Keratinocyte (primary cell): ENCODE data around the gene SLC39A10. TPM values are rescaled to one million over a fixed set of nuclear protein-coding genes. Genes with fewer than 3 reads are reported as not detected.

Source experiments
- DNase-seq: peaks from one replicate; pipeline ENCODE4 v3.0.0-alpha.2; 2011; ENCODE audit warnings: low read depth, missing footprints, low spot score
- FAIRE-seq: peaks from 2 replicates; lab custom pipeline; 2011; peaks lifted over from hg19 to GRCh38; lab: Jason Lieb, UNC
- H2AFZ ChIP-seq: 2 replicates; pipeline ENCODE4 v1.6.0; 2012; ENCODE audit warnings: low read length, control low read depth, inconsistent platforms; ENCODE audit not compliant: control insufficient read depth
- H3K27ac ChIP-seq: 2 replicates; pipeline ENCODE4 v1.5.1; 2011; ENCODE audit warnings: low read length; ENCODE audit not compliant: control insufficient read depth, insufficient read depth
- H3K27me3 ChIP-seq: 3 replicates; pipeline ENCODE4 v1.6.0; 2011; ENCODE audit warnings: low read length; ENCODE audit not compliant: control insufficient read depth, insufficient read depth; ENCODE audit errors: extremely low read depth
- H3K36me3 ChIP-seq, 2 experiments: 2 replicates in 1 of 2; 3 replicates in 1 of 2; pipeline ENCODE4 v1.5.1; 2011; ENCODE audit warnings: low read length in 2 of 2, mild to moderate bottlenecking in 1 of 2; ENCODE audit not compliant: control insufficient read depth in 2 of 2, insufficient read depth in 2 of 2; ENCODE audit errors: extremely low read depth in 1 of 2
- H3K4me1 ChIP-seq: 3 replicates; pipeline ENCODE4 v1.5.1; 2011; ENCODE audit warnings: low read length; ENCODE audit not compliant: control insufficient read depth, insufficient read depth; ENCODE audit errors: extremely low read depth
- H3K4me2 ChIP-seq: 3 replicates; pipeline ENCODE4 v1.6.0; 2011; ENCODE audit warnings: low read depth, low read length; ENCODE audit not compliant: control insufficient read depth, insufficient read depth; ENCODE audit errors: extremely low read depth
- H3K4me3 ChIP-seq, 3 experiments: fragments of 200-600 bp in 1 of 3; sonication (generic) in 1 of 3; 2 replicates in 2 of 3; 3 replicates in 1 of 3; pipeline ENCODE4 v1.5.1; 2011 to 2016; ENCODE audit warnings: low read length in 3 of 3, mild to moderate bottlenecking in 3 of 3, control low read depth in 2 of 3, inconsistent platforms in 1 of 3, low read depth in 1 of 3, mixed read lengths in 1 of 3, mixed run types in 1 of 3, moderate library complexity in 1 of 3; ENCODE audit not compliant: control insufficient read depth in 2 of 3, insufficient read depth in 2 of 3; ENCODE audit errors: extremely low read depth in 1 of 3
- H3K79me2 ChIP-seq: 2 replicates; pipeline ENCODE4 v1.6.0; 2012; ENCODE audit warnings: low read length; ENCODE audit not compliant: control insufficient read depth, insufficient read depth
- H3K9ac ChIP-seq: 3 replicates; pipeline ENCODE4 v1.6.0; 2011; ENCODE audit warnings: low read length; ENCODE audit not compliant: control insufficient read depth, insufficient read depth; ENCODE audit errors: extremely low read depth
- H3K9me1 ChIP-seq: 3 replicates; pipeline ENCODE4 v1.6.0; 2011; ENCODE audit warnings: low read length; ENCODE audit not compliant: control insufficient read depth, insufficient read depth; ENCODE audit errors: extremely low read depth
- H3K9me3 ChIP-seq: 2 replicates; pipeline ENCODE4 v1.5.1; 2012; ENCODE audit warnings: low read depth, low read length; ENCODE audit not compliant: control insufficient read depth
- H4K20me1 ChIP-seq: 3 replicates; pipeline ENCODE4 v1.6.0; 2011; ENCODE audit warnings: low read length; ENCODE audit not compliant: control insufficient read depth, insufficient read depth; ENCODE audit errors: extremely low read depth
- CTCF ChIP-seq, 3 experiments: IDR thresholded peaks in 1 of 3; conservative IDR thresholded peaks in 1 of 3; optimal IDR thresholded peaks in 1 of 3; 2 replicates in 2 of 3; 3 replicates in 1 of 3; pipeline versions ENCODE3 to v1.5.1; 2011; ENCODE audit warnings: low read length in 3 of 3, mild to moderate bottlenecking in 3 of 3, moderate library complexity in 2 of 3, control low read depth in 1 of 3, inconsistent platforms in 1 of 3; ENCODE audit not compliant: insufficient read depth in 2 of 3; ENCODE audit errors: extremely low read depth in 1 of 3
- EZH2 ChIP-seq: IDR thresholded peaks from one replicate; pipeline ENCODE4 v1.6.1; 2012; ENCODE audit warnings: inconsistent platforms, mild to moderate bottlenecking, low read length, moderate library complexity
- dilution Hi-C: fragments of 300-500 bp; cut with MboI; formaldehyde crosslinking; loops from one replicate; pipeline ENCODE4 v1.7.0; 2020; ENCODE audit warnings: low sequenced_read_pairs; ENCODE audit not compliant: extremely low pct_ligation_motif_present
- polyA plus RNA-seq, 5 experiments: library from polyadenylated mRNA; depleted of rRNA in 3 of 5; stranded (reverse) in 3 of 5; stranded (forward) in 1 of 5; unstranded in 1 of 5; fragments of >200 nt; gene quantifications; 1 replicate in 1 of 5; 2 replicates in 3 of 5; 3 replicates in 1 of 5; pipeline versions ENCODE4 v1.2.1 to v1.2.3, GENCODE V29; 2011 to 2012; ENCODE audit warnings: missing spikeins in 2 of 5, low read depth in 1 of 5, low replicate concordance in 1 of 5

The SLC39A10 gene
- polyA plus RNA-seq, 1 donor (not counting 4 experiments of a cell fraction or from before 2014, with no cell fraction given), result 19.4 TPM

- Histone ChIP-seq H3K27me3 (no peaks in the 10 kb centered on the region), H3K4me3 (no peak overlapping the region), H3K4me2 (no peak overlapping the region), H3K9me3 (no peaks in the 10 kb centered on the region), H3K79me2 (no peaks in the 10 kb centered on the region), H2AFZ (no peak overlapping the region), H3K9ac (no peak overlapping the region), H3K36me3 (peaks cover 0 to 2% of the 10 kb centered on the region in 2 experiments), H4K20me1 (no peaks in the 10 kb centered on the region), H3K27ac (no peak overlapping the region), H3K9me1 (no peaks in the 10 kb centered on the region), H3K4me1 (no peaks in the 10 kb centered on the region)
- FAIRE-seq (no peak), DNase-seq (no peak)
- dilution Hi-C loops, result no loop called here
- TF ChIP-seq EZH2 (no peak), CTCF (optimal IDR thresholded peaks at IDR 0.05 in 1 of 3, IDR thresholded peaks at IDR 0.05 in 1 of 3, conservative IDR thresholded peaks at IDR 0.05 in 1 of 3; ENCODE audit: extremely low read depth in 1 of 3, insufficient read depth in 2 of 3, low read length in 3 of 3) (no peak)
Measured at GRCh38 chr2:195711478-195711877, 54.5 kb downstream of the SLC39A10 start.

- no peak overlapping the region for H3K4me3 ChIP-seq
- no peak overlapping the region for H3K4me2 ChIP-seq
- FAIRE-seq (no peak), DNase-seq (no peak)
- H3K27ac ChIP-seq, result no peak overlapping the region
- no peaks in the 10 kb centered on the region for H3K79me2 ChIP-seq
- H3K36me3 ChIP-seq, result peaks cover 3 to 4% of the 10 kb centered on the region in 2 experiments
- no peaks in the 10 kb centered on the region for H3K9me3 ChIP-seq
- no peak for TF ChIP-seq EZH2
- TF ChIP-seq CTCF (optimal IDR thresholded peaks at IDR 0.05 in 1 of 3, IDR thresholded peaks at IDR 0.05 in 1 of 3, conservative IDR thresholded peaks at IDR 0.05 in 1 of 3; ENCODE audit: extremely low read depth in 1 of 3, insufficient read depth in 2 of 3, low read length in 3 of 3), result no peak
- H3K9ac ChIP-seq, result no peak overlapping the region
- no peak overlapping the region for H2AFZ ChIP-seq
- H3K4me1 ChIP-seq, result peaks cover 5% of the 10 kb centered on the region
- H3K9me1 ChIP-seq, result no peaks in the 10 kb centered on the region
- H4K20me1 ChIP-seq, result no peaks in the 10 kb centered on the region
- no peaks in the 10 kb centered on the region for H3K27me3 ChIP-seq
- dilution Hi-C loops, result no loop called here
Measured at GRCh38 chr2:195716466-195716865, 59.4 kb downstream of the SLC39A10 start.
